Activated T-cell treated with anti-CD3 and anti-CD28 coated beads for 1 hour (primary cell): ENCODE data around the gene JAML.

Source experiments
- DNase-seq: peaks from one replicate; pipeline ENCODE4 v3.0.0-alpha.2; 2020; ENCODE audit warnings: low read depth

The JAML gene, protein sequence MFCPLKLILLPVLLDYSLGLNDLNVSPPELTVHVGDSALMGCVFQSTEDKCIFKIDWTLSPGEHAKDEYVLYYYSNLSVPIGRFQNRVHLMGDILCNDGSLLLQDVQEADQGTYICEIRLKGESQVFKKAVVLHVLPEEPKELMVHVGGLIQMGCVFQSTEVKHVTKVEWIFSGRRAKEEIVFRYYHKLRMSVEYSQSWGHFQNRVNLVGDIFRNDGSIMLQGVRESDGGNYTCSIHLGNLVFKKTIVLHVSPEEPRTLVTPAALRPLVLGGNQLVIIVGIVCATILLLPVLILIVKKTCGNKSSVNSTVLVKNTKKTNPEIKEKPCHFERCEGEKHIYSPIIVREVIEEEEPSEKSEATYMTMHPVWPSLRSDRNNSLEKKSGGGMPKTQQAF

DNA sequence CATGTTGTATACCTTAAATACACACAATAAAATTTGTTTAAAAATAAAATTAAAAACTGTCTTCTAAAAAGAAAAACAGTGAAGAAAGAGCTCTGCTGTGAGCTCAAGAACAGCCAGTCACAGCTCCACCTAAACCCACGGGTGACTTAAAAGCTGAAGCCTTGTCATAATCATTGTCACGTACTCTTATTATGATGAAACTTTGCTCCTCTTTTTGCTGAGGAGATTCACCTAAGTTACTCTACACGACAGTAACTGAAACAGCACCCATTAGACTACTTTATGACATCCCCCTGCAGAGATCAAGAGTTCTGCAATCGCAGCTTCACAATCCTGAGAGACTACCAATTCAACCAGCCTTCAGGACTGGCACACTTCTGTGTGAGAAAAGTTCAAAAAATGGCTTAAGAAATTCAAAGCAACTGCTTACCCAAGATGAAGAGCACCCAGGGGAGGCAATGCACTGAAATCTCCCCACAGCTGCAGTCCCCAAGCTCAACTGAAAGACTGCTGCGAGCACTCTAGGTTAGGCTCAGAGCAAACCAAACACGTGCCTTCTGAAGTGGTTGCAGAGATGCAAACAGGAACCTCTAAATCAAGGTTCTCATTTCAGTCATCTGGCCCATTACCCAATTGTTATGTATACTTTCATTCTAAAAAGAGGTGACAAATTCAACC is at the start of gene JAML:
JAML (minus strand) TSS at position 501 of the 678 bp plus-strand sequence. CDS start 10,145 bp downstream, outside the sequence.
- DNase-seq: peak; percentile 44

DNA sequence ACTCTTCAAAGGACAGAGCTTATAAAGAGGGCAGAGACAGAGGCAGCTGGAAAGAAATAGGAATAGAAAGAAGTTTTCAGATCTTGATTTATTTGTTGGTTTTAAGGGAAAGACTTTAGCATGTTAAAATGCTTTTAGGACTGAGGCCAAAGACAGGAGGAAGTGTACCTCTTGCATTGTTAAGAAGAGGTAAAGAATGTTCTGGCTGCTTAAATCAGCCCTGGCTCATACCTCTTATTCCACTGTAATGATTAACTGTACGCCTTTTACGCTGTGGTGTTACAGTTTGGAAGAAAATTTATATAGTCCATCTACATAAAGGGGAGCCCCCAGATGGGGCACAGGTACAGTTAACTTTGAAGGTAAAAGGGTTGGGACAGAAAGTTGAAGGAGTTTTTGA is 49.4 kb upstream of the JAML start:
- no peak for DNase-seq

DNA sequence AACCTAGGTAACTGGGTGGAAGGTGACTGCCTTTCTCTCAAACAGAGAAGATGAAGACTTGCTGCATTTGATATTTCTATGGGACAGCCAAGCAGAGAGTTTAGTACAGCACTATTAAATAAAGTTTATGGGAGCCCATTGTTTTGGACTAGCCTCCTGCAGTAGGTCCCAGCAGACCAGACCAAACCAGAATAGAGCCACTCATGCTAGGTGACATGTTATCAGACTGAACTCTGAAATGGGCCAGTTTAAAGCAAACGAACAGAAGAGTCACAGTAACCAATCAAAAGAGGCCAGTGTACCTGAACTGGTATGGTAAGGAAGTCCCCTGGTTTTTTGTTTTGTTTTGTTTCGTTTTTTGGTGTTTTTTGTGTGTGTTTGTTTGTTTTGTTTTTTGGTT is 47.2 kb upstream of the JAML start:
- no peak for DNase-seq

DNA sequence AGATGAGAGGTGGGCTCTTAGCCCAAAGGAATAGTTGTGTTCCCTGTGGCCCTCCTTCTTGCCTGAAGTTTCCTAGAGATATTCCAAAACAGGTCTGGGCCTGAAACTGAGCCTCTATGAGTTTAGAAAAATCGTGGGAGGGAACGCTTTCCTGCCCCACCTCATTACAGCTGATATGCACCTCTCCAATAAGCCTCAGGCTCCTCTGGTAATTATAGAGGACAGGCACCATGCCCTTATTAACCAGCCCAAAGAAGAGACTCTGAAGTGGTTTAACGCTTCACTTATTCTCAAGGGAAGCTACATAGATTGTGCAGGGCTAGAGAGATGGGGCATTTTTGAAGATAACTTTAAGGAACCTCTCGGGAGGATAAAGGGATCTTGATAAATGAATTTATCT is 42.7 kb upstream of the JAML start:
- no peak for DNase-seq

DNA sequence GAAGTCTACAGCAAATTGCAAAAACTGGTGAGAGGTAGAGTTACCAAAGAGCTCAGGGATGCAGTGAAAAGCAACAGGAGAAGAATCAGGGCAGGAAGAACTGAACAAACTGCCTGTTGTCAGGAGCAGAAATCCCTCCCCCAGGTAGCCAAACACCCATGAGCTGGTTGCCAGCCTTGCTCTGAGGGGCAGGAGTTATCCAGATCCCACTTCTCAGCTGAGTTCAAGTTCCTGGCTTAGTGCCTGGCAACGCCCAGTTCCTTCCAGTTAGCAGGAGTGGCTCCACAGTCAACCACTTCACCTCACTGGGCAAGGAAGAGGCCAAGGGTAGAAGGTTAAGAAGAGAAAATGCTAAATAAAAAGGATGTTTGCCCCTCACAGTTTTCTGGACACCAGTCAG is 41.1 kb upstream of the JAML start:
- no peak for DNase-seq

DNA sequence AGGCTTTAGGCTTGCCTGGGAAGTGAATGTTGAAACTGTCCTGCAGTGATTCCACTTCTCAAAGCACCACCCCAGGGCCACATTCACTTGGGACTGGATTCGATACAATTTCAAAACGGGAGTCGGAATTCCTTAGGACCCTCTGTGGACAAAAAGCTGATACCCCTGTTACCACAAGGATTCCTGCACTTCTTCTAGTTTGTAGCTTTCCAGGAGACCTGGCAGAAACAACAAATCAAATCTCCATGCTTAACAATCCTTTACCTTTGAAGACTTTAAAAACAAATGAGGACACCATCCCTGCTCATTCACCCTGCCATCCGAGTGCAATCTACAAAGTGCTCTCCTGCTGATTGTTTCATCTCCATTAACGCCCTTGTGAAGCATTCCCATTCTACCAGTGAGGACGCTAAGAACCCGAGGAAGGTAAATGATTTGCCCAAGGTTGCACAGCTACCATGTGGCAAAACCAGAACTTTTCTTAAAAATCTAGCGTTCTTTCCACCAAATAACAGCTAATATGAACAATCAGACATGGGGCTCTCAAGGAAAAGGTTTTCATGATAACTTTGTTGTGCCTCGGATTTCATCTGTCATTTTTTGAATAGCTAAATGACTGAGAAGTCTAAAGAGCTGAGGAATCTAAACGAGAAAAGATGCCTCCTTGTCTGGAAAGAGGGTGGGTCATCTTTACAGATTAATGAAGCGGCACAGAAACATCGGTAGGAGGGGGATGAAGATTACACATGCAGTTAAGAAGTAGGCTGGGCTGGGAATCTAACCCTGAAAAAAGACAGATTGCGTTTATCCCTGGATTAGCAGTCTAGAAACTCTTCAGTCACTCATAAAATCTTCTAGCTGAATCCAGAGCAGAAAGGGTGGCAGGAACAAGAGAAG is 40.0 kb upstream of the JAML start:
- DNase-seq: no peak

DNA sequence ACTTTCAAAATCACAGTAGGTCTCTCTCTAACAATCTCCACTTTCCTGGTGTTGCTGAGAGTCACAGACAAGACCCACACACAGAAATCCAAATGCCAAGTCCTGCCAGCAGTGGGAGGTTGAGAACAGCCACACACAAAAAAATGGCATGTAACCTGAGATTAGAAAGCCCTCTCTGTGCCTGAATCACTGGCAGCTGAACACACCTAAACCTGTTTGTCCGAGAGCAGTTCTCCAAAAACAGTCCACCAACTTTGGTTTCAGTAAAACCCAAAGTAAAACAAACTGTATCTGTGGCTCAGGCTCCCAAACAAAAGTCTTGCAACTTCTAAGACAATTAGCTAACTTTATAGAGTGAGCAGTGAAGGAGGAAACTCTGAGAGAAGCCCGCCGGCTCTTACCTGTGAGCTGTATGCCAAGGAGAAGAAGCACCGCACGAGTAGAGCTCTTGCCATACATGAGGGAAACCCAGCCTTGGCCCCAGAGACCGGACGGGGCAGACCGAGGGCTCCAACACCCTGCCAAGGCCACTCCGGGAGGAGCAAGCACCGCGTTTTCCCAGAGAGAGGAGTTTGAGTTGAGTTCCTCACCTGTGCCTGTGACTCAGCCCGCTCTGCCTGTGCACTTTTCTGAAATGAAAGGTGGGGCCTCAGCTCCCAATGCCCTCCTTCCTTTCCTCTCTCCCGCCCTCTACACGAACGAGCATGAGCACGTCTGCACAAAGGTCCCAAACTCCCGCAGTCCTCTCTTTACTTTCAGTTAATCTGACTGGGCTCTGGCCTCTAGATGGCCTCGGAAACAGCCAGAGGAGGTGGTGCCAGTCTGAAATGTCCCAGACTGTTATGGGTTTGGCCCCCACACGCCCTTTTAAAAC is 39.1 kb upstream of the JAML start, which contains the start of gene MPZL2:
MPZL2 (minus strand) TSS at position 603 of the 874 bp plus-strand sequence; CDS start at position 459, 144 bp downstream.
- DNase-seq: no peak

DNA sequence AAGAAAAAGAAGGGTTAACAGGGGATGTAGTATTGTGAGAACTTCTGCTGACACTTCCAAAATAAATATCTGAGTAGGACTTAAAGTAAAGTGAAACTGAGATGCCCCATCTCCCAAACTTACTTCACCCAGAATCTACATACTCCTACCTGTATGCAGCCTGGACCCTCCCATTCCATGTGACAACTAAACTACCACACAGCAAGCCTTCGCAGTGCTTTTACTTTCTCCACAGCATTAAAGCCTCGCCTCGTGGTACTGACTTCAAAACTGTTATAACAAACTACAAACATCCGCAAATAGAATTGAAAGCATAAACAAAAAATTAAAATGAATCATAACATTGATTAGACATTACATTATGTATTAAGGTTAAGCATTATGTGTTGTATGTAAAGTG is 38.3 kb upstream of the JAML start:
- DNase-seq: no peak

DNA sequence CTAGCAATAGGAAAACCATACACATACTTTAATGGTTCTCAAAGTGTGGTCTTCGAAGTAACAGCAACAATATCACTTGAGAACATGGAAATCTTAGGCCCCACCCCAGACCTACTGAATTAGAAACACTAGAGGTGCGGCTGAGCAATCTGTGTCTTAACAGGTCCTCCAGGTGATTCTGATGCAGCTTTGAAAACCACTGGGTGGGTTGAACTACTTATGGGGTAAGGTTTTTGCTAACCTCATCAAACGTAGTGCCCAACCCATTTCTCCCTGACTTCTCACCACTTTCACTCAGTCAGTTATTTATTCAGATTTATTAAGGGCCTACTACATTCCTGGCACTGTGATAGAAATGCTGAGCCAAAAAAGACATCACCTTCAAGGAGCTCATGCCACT is 35.5 kb upstream of the JAML start:
- DNase-seq: no peak

DNA sequence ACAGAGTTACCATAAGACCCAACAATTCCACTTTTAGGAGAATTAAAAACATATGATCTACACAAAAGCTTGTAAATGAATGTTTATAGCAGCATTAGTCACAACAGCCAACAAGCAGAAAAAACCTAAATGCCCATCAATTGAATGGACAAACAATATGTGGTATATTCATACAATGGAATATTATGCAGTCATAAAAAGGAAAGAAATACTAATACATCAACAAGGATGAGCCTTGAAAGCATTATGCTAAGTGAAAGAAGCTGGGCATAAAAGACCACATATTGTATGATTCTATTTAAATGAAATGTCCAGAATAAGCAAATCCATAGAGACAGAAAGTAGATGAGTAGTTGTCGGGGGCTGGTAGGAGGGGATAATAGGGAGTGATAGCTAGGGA is 34.3 kb upstream of the JAML start:
- no peak for DNase-seq

DNA sequence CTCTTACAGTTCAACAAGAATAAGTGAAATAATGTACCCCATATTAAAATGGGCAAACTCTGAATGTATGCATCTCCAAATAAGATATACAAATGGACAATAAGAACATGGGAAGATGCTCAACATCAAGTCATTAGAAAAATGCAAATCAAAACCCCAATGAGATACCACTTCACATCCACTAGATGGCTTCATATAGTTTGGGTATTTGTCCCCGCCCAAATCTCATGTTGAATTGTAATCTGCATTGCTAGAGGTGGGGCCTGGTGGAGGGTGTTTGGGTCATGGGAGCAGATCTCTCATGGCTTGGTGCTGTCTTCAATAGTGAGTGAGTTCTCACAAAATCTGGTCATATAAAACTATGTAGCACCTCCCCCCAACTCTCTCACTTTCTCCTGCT is 33.6 kb upstream of the JAML start:
- no peak for DNase-seq

DNA sequence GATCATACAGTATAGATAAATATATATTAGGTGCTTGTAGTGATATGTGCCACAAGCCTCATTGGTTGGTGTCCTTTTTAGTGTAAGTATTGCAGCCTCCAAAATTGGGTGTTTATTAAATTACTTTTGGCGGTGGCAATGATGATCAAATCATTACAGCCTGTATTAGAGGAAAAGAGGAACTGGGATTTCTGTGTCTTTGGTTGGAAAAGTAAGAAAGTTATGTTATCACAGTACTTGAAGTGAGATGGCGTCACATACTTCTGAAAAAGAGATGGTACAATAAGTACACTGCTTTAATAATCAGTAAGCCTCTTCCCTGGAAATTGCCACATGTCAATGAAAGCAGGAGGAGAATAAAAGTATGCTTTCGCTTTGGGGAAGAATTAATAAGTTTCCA is 27.9 kb upstream of the JAML start:
- DNase-seq: no peak

DNA sequence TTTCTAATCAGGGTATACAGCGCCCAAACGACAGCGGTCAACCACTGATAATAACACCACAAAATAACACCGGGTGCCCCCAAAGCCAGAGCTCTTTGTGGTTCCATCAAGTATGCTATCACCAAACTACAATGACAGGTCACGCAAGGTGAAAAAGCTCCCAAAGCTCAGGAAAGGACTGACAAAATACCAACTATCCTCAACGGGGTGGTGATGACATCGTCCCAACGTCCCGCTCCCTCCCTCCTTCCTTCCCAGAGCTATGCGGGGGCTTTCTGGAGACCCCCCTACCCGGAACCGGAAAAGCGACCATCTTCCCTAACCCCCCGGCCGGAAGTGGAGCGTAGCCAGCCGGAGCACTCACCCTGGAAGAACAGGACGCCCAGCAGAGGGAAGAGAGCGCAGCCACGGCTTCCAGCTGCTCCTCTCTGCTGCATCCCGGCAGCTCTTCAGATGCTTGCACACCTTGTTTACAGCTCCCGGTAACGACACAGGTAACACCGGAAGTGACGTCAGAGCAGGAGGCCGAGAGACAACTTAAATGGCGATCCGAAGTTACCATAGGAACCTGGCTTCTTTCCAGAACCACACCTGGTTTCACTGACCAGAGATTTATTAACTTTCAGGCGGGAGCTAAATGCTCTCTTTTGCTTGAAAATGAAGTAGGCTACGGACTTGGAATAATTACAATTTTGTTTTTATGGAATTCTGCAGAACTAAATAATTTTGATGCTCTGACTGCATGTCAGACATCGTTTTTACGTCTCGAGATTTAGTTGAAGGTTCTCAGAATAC is 27.2 kb upstream of the JAML start, which contains the start of gene MPZL3:
MPZL3 (minus strand) TSS at position 508 of the 795 bp plus-strand sequence; CDS start at position 437, 71 bp downstream.
- peak; percentile 72 for DNase-seq

DNA sequence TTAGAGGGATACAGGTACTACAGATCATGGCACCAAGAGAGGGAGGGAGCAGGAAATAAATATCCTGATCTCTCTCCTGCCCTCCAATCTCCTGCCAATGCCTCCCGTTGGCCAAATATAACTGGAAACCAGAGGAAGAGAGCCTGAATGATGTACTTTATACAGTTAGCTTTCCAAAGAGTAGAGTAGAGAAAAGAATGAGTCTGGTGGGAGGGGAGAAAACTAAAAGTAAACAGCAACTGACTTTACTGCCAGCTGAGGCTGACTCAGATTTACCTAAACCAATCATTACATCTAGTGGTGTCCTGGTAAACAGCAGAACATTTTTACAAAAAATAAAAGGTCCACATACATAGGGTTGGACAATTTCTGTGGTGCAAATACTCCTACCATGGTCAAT is 22.2 kb upstream of the JAML start:
- no peak for DNase-seq

DNA sequence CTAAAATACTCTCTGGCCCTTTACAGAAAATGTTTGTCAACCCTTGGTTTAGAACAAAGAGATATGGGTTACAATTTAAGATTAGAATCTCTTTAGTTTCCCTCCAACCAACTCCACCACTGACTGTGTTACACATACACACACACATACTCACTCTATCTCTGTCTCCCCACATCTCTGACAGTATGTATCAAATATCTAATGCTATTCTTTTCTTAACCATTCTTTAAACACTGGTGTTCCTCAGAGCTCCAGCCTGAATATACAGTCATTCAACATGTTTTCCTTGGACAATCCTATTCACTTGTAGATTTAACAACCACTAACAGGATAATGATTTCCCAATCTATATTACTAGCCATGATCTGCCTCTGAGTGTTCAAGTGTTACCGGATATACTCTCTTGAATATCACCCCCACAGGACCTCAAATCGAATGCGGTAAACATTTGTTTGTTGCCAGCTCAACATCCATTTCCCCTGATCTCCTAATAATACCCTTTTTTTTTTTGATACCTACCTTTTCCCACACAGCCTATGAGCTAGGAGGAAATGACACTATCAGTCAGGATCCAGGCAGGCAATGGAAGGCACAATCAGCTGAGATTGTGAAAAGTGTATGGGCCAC is 21.2 kb upstream of the JAML start:
- DNase-seq: no peak

DNA sequence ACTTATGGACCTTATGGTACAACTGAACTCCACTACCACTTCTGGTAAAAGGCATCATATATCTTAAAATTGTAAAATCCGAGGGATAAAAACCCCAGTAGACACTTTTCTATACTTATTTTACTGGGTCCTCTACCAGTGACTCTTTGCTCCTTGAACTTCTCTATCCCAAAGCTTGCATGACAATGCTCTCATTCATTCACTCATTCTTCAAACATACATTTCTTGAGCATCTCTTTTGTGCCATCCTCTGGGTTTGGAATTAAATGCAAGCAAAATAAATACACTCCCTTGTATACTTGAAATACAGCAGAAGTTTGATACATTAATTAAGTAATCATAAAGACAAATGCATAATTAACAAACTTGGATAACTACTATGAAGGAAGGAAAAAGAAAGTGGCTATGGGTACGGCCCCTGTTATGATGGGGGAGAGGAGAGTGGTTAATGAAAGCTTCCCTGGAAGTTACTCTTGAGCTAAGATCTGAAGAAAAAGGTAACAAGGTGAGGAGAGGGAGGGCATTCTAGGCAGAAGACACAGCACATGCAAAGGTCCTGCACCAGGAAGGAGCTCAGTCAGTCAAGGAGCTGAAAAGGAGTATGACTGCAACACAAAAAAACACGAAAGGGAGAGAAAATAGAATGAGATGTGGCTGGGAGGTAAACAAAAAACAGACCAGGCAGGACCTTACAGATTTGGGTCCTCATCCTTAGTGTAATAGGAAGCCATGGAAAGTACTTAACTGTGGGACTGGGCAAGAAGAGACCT is 19.4 kb upstream of the JAML start:
- no peak for DNase-seq

DNA sequence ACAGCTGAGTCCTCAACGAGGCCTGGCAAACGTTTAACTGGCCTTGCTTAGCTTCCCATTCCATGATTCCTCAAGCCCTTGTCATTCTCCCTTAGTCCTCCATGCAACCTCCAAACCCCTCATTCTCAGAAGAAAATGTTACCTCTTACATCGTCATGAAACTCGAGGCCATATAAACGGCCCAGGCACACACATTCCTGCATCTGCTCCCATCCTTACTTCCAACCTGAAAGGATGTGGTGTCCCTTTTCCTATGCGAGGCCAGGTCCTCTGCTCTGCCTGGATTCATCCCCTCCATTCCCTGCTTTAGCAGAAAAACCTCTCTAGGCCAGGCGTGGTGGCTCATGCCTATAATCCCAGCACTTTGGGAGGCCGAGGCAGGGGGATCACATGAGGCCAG is 18.4 kb upstream of the JAML start:
- DNase-seq: no peak

DNA sequence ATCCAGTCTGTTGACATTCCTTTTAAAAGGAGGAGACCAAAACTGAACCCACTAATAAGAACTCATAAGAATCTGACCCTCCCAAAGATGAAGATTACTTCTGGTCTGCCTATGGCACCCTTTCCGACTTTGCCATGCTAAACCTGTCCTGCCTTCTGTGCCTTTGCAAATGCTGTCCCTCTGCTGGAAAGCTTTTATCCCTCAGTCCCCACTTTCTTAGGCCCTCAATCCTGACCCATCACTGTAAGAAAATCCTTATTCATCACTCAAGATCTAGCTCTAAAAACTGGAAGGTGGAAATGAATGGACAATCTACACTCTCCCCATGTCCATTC is 16.9 kb upstream of the JAML start:
- no peak for DNase-seq

DNA sequence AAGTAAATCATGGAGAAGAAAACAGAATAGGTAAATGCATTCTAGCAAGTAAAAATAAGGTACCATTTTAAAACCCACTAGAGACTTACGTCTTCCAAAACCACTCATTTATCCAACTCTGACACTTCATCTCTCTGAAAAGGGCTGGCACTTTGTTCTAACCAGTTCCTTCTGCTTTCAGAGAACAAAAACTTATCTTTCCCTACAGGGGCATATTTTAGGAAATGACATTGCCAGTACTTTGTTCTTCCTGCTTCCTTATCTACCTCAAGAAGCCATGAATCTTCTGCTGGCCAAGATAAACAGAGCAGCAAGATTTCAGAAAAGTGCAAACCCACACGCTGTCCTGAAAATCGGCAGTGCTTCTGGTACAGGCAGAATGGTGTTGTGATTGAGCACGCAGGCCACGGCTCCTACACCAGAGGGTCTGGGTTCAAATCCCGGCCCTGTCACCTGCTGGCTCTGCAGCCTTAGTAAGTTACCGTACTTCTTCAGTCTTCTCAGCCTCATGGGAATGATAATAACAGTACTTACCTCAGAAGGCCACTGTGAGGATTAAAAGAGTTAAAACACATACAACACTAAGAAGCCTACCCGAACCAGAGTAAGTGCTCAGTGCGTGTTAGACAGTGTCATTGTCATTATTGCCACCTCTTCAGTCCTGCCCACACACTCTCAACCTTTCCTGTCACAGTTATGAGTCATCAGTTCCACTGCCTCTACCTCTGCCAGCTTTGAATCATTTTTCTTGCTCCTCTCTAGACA is 16.4 kb upstream of the JAML start:
- peak; percentile 39 for DNase-seq
